GM12873 (cell line): ENCODE results near the gene HS3ST3B1.

Experiments used
- TF ChIP-seq, protein P1 (sequence below): IDR thresholded peaks from 2 replicates; pipeline ENCODE4 v1.5.1; 2012; ENCODE audit warnings: low read depth, mild to moderate bottlenecking, moderate library complexity, low read length, control low read depth; ENCODE audit not compliant: insufficient read depth; ENCODE audit errors: missing control alignments

HS3ST3B1 gene

DNA sequence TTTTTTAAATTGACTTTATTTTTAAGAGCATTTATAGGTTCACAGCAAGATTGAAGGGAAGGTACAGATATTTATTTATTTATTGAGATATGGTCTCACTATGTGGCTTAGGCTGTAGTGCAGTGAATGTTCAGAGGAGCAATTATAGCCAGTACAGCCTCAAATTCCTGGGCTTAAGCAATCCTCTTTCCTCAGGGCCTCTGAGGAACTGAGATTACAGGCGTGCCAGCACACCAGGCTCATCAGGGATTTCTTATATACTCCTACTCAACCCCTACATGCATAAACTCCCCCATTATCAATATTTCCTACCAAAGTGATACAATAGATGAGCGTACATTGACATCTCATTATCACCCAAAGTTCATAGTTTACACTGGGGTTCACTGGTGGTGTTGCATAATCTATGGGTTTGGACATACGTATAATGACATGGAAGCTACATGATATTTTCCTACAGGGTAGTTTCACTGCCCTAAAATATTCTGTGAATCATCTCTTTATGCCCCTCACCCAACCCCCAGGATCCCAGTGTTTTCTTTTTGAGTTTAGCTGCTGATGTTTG lies 33.5 kb downstream of the HS3ST3B1 start:
- TF ChIP-seq, protein P1, sequence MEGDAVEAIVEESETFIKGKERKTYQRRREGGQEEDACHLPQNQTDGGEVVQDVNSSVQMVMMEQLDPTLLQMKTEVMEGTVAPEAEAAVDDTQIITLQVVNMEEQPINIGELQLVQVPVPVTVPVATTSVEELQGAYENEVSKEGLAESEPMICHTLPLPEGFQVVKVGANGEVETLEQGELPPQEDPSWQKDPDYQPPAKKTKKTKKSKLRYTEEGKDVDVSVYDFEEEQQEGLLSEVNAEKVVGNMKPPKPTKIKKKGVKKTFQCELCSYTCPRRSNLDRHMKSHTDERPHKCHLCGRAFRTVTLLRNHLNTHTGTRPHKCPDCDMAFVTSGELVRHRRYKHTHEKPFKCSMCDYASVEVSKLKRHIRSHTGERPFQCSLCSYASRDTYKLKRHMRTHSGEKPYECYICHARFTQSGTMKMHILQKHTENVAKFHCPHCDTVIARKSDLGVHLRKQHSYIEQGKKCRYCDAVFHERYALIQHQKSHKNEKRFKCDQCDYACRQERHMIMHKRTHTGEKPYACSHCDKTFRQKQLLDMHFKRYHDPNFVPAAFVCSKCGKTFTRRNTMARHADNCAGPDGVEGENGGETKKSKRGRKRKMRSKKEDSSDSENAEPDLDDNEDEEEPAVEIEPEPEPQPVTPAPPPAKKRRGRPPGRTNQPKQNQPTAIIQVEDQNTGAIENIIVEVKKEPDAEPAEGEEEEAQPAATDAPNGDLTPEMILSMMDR = no peak

DNA sequence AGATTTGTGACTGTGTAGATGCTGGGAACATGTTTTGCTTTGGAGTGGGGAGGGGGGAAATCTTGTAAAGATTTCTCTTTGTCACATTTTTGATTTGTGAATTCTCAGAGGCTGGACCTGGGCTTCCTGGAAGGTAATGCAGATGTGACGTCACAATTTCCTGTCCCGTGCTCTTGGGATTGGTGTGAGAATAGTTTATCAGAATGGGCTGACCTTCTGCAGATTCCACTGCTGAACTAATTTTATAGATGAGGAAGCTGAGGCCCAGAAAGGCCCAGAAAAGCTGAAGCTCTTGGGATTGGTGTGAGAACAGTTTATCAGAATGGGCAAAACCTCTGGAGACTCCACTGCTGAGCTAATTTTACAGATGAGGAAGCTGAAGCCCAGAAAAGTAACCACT lies 34.0 kb downstream of the HS3ST3B1 start:
- TF ChIP-seq, protein P1 = no peak

DNA sequence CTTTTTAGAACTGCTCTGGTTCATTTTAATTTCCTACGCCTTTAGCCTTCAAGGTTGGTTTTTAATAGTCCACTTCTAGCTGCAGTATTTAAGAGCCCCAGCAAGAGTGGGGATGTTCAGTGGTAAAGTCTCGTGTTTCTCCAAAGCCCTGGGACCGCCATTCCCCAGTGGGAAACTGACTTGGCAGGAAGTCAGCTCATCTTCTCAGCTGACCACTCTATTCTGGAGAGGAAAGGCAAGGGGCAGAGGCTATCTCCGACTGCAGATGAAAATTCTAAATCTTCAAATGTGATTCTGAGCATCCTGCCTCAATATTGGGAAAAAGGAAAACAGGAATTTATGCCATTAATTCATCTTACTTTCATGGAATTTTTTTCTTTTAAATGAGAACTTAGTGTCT lies 35.5 kb downstream of the HS3ST3B1 start:
- TF ChIP-seq, protein P1 = no peak

DNA sequence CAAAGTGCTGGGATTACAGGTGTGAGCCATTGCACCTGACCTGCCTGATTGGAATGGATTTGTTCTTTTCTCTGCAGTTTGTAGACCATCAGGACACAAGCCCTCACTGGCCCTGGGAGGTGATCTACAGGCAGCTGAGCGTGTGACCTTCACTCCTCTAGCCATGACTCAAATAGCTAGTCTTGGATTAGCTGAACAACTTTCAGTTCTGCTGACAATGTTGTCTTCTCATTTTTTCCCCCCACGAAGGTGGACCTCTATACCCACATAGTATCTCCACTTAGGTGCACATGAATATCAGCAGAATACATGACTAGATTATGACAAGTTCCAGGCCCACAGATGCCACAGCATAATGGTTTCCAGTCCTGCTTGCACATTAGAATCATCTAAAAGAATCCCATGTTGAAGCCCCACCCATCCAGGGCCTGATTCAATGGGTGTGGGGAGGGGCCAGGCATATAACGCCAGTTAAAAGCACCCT lies 36.8 kb downstream of the HS3ST3B1 start:
- TF ChIP-seq, protein P1 = no peak

DNA sequence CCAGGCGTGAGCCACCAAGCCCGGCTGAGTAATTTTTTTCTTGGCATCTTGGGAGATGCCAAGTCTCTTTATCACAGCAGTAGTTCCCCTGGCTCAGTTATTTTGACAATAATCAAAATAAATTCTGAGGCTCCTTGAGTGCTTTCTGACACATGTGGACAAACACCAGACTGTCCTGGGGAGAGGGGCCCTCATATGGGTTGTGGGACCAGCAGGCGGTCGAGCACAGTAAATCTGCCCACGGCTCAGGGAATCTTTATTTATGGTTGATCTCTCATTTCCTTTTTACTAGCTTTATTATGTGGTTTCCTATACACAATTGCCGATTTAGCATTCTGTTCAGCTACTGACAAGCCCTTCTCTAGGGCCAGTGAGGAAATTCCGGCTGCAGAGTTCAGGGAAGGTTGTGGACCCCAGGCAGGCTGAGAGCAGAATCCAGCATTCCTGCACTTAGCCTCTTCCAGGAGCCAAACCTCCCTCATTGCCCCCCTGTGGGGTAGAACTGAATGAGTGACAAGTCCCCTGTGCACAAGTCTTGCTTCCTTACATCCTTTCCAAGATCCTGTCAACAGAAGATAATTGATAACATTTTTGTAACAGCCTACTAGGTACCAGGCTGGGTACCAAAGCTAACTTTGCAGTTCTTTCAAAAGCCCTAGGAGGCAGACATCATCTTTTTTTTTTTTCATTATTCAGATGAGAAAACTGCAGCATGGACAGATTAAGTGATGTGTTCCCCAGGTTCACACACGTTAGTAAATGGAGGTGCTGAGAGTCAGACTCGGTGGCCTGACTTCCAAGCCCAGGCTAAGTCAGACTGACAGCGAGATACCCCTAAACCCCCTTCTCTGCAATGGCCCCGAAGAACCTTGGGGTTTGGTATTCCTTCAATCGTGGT lies 40.2 kb downstream of the HS3ST3B1 start:
- TF ChIP-seq, protein P1 = no peak

DNA sequence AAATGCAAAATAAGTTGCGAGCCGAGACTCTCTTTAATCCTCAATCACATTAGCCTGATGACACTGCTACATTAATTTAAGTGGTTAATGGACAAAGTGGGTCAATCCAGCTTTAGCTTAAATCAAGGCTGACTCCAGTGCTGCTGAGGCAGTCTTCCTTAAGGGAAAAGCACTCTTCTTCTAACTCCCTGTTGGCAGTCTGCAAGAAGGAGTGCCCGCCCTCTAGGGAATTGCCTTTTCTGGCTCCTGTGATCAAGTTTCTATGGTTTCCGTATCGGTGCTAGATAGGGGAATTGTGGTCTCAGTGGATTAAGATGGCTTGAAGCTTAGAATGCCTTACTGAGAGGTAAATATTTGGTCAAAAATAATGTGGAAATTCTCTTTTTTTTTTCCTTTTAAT lies 41.0 kb downstream of the HS3ST3B1 start:
- TF ChIP-seq, protein P1 = no peak

DNA sequence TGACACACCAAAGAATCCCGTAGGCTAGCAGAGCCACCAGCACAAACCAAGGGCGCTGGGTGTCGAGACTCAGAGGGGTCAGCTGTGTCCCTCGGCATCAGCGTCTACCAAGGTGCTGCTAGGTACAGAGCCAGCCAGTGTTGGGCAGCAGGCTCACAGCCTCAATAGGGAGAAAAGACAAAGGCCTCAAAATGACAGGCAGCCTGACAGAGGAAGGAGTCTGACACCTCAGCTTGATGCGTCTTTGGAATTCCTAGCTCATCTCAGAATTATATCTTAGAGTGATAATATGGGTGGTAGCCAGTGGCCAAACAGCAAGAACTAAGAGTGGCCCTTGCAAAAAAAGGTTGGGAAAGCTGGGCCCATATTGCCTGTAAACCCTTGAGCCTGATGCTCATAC lies 45.9 kb downstream of the HS3ST3B1 start:
- TF ChIP-seq, protein P1 = no peak
